ENCODE data around the gene METRNL.

DNA sequence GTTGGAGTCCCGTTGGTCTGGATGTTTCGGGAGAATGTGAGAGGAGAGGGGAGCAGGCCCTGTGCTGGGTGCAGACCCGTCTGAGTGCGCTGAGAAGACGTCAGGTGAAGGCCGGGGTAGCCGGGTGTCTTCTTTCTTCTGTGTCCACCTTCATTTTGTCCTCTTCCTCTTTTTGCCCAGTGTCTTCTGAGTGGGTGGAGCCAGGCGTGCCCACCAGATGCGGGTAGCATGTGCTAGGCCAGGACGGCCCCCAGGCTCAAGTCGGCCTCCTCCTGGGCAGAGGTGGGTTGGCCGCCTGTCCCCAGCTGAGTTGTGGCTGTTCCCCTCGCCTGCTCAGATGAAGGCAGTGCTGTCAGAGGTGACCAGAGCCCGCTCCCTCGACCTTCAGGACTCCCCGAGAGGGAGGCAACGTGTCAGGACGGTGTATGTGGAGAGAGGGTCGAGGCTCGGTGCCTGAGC lies 3.5 kb downstream of the METRNL start:
- TF ChIP-seq CTCF (IDR thresholded peaks at IDR 0.05), result no peak
- no peak for TF ChIP-seq POLR2A (IDR thresholded peaks at IDR 0.05)
